Hepatocyte (in vitro differentiated cells): Measurements from ENCODE around the gene SYNPO2. TPM values are rescaled to one million over a fixed set of nuclear protein-coding genes. Genes with fewer than 3 reads are reported as not detected.
"Not testable (repeated sequence)": the region's sequence is repeated elsewhere in the genome, so short reads cannot be mapped to it uniquely, and the experiment has no call there.

Source experiments
- DNase-seq: peaks from one replicate; pipeline ENCODE4 v3.0.0-alpha.2; 2016; ENCODE audit warnings: low spot score
- H2AFZ ChIP-seq: fragments of 200-600 bp; sonication (generic); 2 replicates; pipeline ENCODE4 v1.6.0; 2016; ENCODE audit warnings: antibody characterized with exemption, mild to moderate bottlenecking
- H3K27ac ChIP-seq: fragments of 200-600 bp; sonication (generic); 2 replicates; pipeline ENCODE4 v1.5.1; 2016; ENCODE audit warnings: mild to moderate bottlenecking
- H3K27me3 ChIP-seq: fragments of 200-600 bp; sonication (generic); 2 replicates; pipeline ENCODE4 v1.6.1; 2016
- H3K36me3 ChIP-seq: fragments of 200-600 bp; sonication (generic); replicated peaks from 2 replicates; pipeline ENCODE4 v1.5.1; 2016; ENCODE audit warnings: low read depth; ENCODE audit not compliant: insufficient read depth
- H3K4me1 ChIP-seq: fragments of 200-600 bp; sonication (generic); 2 replicates; pipeline ENCODE4 v1.5.1; 2016; ENCODE audit warnings: mild to moderate bottlenecking, moderate library complexity; ENCODE audit not compliant: insufficient read depth
- H3K4me2 ChIP-seq: fragments of 200-600 bp; sonication (generic); 2 replicates; pipeline ENCODE4 v1.6.0; 2016
- H3K4me3 ChIP-seq: fragments of 200-600 bp; sonication (generic); 2 replicates; pipeline ENCODE4 v1.5.1; 2016; ENCODE audit warnings: mild to moderate bottlenecking
- H3K79me2 ChIP-seq: fragments of 200-600 bp; sonication (generic); 2 replicates; pipeline ENCODE4 v1.6.0; 2017; ENCODE audit warnings: mild to moderate bottlenecking
- H3K9me2 ChIP-seq: fragments of 200-600 bp; sonication (generic); replicated peaks from 2 replicates; pipeline ENCODE4 v1.6.0; 2017; ENCODE audit warnings: mild to moderate bottlenecking; ENCODE audit not compliant: insufficient read depth
- H3K9me3 ChIP-seq: fragments of 200-600 bp; sonication (generic); 2 replicates; pipeline ENCODE4 v1.5.1; 2016; ENCODE audit warnings: low read depth, mild to moderate bottlenecking
- H4K20me1 ChIP-seq: fragments of 200-600 bp; sonication (generic); 2 replicates; pipeline ENCODE4 v1.6.0; 2016; ENCODE audit warnings: mild to moderate bottlenecking; ENCODE audit not compliant: insufficient read depth, poor library complexity, severe bottlenecking
- CTCF ChIP-seq: fragments of 200-600 bp; sonication (generic); IDR thresholded peaks from 2 replicates; pipeline ENCODE4 v1.5.1; 2016; ENCODE audit warnings: antibody characterized with exemption, mild to moderate bottlenecking; ENCODE audit not compliant: poor library complexity
- EZH2 ChIP-seq: fragments of 200-600 bp; sonication (generic); IDR thresholded peaks from 2 replicates; pipeline ENCODE4 v1.6.1; 2016; ENCODE audit warnings: antibody characterized with exemption, mild to moderate bottlenecking, borderline replicate concordance
- EZH2phosphoT487 ChIP-seq: fragments of 200-600 bp; sonication (generic); IDR thresholded peaks from one replicate; pipeline ENCODE4 v1.6.1; 2018; ENCODE audit warnings: antibody characterized with exemption, mild to moderate bottlenecking, low read depth, moderate library complexity; ENCODE audit not compliant: unreplicated experiment, severe bottlenecking
- WGBS: methylation state at CpG from one replicate; pipeline ENCODE4 v1.1.6; 2016; ENCODE audit warnings: low lambda C conversion rate; ENCODE audit errors: missing lambda C conversion rate; 5-methylcytosine and 5-hydroxymethylcytosine counted together
- polyA plus RNA-seq: library from polyadenylated mRNA; unstranded; fragments of >200 nt; fragmentation: Nextera tagmentation; extraction: Ambion mirVana; gene quantifications from 2 replicates; pipeline ENCODE4 v1.2.1, GENCODE V29; 2016
- total RNA-seq: library from RNA; depleted of rRNA; stranded (reverse); fragments of >200 nt; gene quantifications from 2 replicates; pipeline ENCODE4 v1.2.3, GENCODE V29; 2014

The SYNPO2 gene
- total and polyA plus RNA-seq, 2 experiments from 2014 or later: 3.5 to 12.6 TPM

- H3K4me3 ChIP-seq: no peak overlapping the region
- no peaks in the 10 kb centered on the region for H3K36me3 ChIP-seq
- no peaks in the 10 kb centered on the region for H4K20me1 ChIP-seq
- H3K27ac ChIP-seq: no peak overlapping the region
- no peak overlapping the region for H2AFZ ChIP-seq
- H3K4me2 ChIP-seq: no peak overlapping the region
- no peak for DNase-seq
- no peaks in the 10 kb centered on the region for H3K9me2 ChIP-seq
- TF ChIP-seq EZH2phosphoT487 (no peak), EZH2 (no peak), CTCF (no peak)
- no peaks in the 10 kb centered on the region for H3K4me1 ChIP-seq
- no peaks in the 10 kb centered on the region for H3K27me3 ChIP-seq
- no peaks in the 10 kb centered on the region for H3K9me3 ChIP-seq
- WGBS: 73% methylated on average over 3 of the region's 3 CpGs
- no peaks in the 10 kb centered on the region for H3K79me2 ChIP-seq
Observed at GRCh38 chr4:118867311-118868067, 21.2 kb upstream of the SYNPO2 start.

GRCh38 chr4:118869808-118870342 is 18.8 kb upstream of the SYNPO2 start:
- no peaks in the 10 kb centered on the region for H4K20me1 ChIP-seq
- no peak overlapping the region for H3K4me2 ChIP-seq
- TF ChIP-seq CTCF (no peak), EZH2phosphoT487 (no peak), EZH2 (no peak)
- DNase-seq: no peak
- no peaks in the 10 kb centered on the region for H3K4me1 ChIP-seq
- H3K27me3 ChIP-seq: no peaks in the 10 kb centered on the region
- no peaks in the 10 kb centered on the region for H3K79me2 ChIP-seq
- H3K9me3 ChIP-seq: no peaks in the 10 kb centered on the region
- H3K36me3 ChIP-seq: no peaks in the 10 kb centered on the region
- H2AFZ ChIP-seq: peak overlapping the region; percentile 24
- H3K27ac ChIP-seq: peak overlapping the region; percentile 38
- no peak overlapping the region for H3K4me3 ChIP-seq
- H3K9me2 ChIP-seq: no peaks in the 10 kb centered on the region
- WGBS: 62% methylated on average over 2 of the region's 2 CpGs

- Histone ChIP-seq H3K9me2 (no peaks in the 10 kb centered on the region), H3K4me1 (no peaks in the 10 kb centered on the region), H3K4me3 (no peak overlapping the region), H3K4me2 (no peak overlapping the region), H3K27me3 (no peaks in the 10 kb centered on the region), H4K20me1 (no peaks in the 10 kb centered on the region), H3K79me2 (no peaks in the 10 kb centered on the region), H3K27ac (no peak overlapping the region), H3K36me3 (no peaks in the 10 kb centered on the region), H3K9me3 (no peaks in the 10 kb centered on the region), H2AFZ (no peak overlapping the region)
- no peak for DNase-seq
- TF ChIP-seq CTCF (no peak), EZH2phosphoT487 (no peak), EZH2 (no peak)
- 80% methylated on average over 4 of the region's 4 CpGs for WGBS
Observed at GRCh38 chr4:118872181-118872580, 16.5 kb upstream of the SYNPO2 start.

- Histone ChIP-seq H3K9me2 (no peaks in the 10 kb centered on the region), H4K20me1 (no peaks in the 10 kb centered on the region), H3K36me3 (no peaks in the 10 kb centered on the region), H3K79me2 (no peaks in the 10 kb centered on the region), H2AFZ (no peak overlapping the region), H3K4me2 (no peak overlapping the region), H3K4me3 (no peak overlapping the region), H3K9me3 (no peaks in the 10 kb centered on the region), H3K27ac (no peak overlapping the region), H3K27me3 (no peaks in the 10 kb centered on the region), H3K4me1 (no peaks in the 10 kb centered on the region)
- TF ChIP-seq EZH2phosphoT487: no peak
- TF ChIP-seq EZH2: no peak
- TF ChIP-seq CTCF: no peak
- no peak for DNase-seq
- 91% methylated on average over 6 of the region's 6 CpGs for WGBS
Observed at GRCh38 chr4:118877797-118878196, 10.9 kb upstream of the SYNPO2 start.

GRCh38 chr4:118878507-118878906 is 10.1 kb upstream of the SYNPO2 start:
- H3K9me3 ChIP-seq, H4K20me1 ChIP-seq, H3K36me3 ChIP-seq, H3K4me1 ChIP-seq, H3K27ac ChIP-seq, DNase-seq, H3K4me2 ChIP-seq, H3K27me3 ChIP-seq, H2AFZ ChIP-seq, H3K79me2 ChIP-seq, H3K9me2 ChIP-seq, H3K4me3 ChIP-seq: not testable (repeated sequence)
- 97% methylated on average over 9 of the region's 9 CpGs for WGBS
